ENCODE results near the gene ZFR2.
"Not testable (repeated sequence)": the region's sequence is repeated elsewhere in the genome, so short reads cannot be mapped to it uniquely, and the experiment has no call there.

Gene ZFR2

DNA sequence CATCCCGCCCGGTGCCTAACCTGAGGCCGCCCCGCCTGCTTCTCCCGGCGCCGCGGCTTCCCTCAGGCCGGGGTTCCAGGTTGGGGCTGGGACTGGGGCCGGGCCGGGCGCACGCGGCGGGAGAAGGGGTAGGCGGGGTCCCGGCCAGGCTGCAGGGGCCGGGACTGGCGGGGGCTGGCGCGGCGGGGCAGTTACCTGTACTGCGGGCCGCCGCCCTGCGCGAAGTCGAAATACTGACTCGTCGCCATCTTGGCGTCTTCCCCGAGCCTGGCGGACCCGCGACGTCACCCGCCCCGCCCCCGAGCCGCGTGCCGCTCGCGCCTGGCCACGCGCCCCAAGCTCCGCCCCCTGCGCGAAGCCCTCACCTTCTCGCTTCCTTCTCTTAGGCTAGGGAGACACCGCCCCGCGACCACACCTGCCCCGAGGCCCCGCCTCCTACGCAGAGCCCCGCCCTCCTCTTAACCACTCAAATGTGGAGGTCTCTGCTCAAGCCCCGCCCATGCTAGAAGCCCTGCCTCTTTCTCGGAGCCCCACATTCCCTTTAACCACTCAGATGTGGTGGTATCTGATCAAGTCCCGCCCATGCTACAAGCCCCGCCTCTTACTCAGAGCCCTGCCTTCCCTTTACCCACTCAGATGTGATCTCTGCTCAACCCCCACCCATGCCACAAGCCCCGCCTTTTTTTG lies at the start of gene ZFR2:
Gene ZFR2, minus strand, starts transcription at position 269 of the 687 bp plus-strand sequence. Its CDS starts 21 bp downstream, at position 248.
- DNase-seq = no peak

DNA sequence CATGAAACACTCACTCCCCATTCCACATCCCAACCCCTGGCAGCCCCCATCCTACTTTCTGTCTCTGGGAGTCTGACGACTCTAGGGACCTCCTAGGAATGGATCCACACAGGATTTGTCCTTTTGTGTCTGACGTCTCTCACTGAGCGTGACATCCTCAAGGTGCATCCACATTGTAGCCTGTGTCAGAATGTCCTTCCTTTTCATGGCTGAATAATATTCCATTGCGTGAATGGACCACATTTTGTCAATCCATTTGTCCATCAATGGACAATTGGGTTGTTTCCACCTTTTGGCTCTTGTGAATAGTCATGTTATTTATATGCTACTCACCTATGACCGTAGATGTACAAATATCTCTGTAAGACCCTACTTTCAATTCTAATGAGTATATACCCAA lies 47.2 kb upstream of the ZFR2 start:
- no peak for DNase-seq

DNA sequence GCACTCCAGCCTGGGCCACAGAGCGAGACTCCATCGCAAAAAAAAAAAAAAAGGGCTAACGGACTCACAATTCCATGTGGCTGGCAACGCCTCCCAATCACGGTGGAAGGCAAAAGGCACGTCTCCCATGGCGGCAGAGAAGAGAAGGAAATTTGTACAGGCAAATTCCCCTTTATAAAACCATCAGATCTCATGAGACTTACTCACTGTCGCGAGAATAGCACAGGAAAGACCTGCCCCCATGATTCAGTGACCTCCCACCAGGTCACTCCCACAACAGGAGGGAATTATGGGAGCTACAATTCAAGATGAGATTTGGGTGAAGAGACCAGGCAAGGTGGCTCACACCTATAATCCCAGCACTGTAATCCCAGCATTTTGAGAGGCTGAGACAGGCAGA lies 45.4 kb upstream of the ZFR2 start:
- no peak for DNase-seq

DNA sequence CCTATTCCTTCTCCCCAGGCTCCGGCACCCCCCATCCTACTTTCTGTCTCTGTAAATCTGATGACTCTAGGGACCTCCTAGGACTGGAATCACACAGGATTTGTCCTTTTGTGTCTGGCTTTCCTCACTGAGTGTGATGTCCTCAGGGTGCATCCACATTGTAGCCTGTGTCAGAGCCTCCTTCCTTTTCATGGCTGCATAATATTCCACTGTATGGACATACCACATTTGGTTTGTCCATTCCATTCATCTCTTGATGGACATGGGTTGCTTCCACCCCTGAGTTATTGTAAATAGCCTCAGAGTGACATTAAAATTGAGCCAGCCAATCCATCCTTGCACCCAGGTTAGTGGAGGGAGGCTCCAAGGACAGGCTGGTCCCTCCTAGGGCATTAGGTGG lies 41.3 kb upstream of the ZFR2 start:
- no peak for DNase-seq

DNA sequence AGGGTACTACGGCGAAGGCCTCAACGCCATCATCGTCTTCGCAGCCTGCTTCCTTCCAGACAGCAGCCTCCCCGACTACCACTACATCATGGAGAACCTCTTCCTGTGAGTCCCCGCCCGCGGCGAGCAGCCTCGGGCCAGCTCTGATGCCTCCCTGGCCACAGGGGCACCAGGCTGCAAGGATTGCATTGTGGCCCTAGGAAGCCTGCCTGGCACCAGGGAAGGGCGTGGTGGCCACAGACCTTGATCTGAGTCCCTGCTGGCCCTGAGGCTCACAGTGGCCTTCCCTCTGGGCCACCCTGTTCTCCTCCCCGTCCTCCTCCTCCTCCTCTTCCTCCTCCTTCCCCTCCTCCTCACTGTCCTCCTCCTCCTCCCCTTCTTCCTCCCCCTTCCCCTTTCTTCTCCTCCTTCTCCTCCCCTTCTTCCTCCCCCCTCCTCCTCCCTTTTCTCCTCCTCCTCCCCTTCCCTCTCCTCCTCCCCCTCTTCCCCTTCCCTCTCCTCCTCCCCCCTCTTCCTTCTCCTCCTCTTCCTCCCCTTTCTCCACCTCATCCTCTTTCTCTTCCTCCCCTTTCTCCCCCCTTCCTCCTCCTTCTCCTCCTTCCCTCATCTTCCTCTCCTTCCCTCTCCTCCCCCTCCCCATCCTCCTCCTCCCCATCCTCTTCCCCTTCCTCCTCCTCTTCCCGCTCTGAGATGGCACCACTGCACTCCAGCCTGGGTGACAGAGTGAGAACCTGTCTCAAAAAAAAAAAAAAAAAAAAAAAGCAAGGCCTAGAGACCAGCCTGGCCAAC lies 39.6 kb upstream of the ZFR2 start:
- DNase-seq = no peak

DNA sequence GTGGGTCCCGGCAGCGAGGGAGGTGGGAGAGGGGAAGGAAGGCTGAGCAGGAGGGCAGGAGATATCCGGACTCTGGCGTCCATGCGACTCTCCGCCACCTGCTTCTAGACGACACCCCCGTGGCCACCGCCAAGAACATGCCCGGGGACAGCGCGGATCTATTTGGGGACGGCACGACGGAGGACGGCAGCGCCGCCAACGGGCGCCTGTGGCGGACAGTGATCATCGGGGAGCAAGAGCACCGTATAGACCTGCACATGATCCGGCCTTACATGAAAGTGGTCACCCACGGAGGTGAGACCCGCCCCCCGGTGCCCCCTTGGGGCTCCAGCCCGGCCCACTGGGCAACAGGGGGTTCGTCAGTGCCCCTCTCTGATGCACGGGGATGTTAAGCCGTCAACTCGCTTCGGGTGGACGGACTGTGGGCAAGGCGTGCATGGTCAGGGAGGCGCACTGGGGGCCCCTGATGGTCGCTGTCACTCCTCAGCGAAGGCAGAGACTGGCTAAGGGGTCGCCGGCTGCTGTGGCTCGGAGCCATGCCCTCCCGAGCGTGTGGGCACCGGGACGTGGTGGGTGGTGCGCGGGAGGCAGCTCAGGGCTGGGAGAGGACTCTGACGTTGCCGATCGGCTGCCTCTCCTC lies 38.9 kb upstream of the ZFR2 start:
- no peak for DNase-seq

DNA sequence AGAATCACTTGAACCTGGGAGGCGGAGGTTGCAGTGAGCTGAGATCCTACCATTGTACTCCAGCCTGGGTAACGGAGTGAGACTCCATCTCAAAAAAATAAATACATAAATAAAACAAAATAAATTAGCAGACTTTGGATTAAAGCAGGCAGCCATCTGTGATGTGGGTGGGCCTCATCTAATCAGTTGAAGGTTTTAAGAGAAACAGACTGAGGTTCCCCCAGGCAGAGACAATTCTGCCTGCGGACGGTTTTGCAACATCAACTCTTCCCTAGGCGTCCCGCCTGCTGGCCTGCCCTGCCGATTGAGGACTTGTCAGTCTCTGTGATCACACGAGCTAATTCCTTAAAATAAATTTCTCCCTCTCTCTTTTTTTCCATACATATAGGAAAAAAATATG lies 35.4 kb upstream of the ZFR2 start:
- no peak for DNase-seq

DNA sequence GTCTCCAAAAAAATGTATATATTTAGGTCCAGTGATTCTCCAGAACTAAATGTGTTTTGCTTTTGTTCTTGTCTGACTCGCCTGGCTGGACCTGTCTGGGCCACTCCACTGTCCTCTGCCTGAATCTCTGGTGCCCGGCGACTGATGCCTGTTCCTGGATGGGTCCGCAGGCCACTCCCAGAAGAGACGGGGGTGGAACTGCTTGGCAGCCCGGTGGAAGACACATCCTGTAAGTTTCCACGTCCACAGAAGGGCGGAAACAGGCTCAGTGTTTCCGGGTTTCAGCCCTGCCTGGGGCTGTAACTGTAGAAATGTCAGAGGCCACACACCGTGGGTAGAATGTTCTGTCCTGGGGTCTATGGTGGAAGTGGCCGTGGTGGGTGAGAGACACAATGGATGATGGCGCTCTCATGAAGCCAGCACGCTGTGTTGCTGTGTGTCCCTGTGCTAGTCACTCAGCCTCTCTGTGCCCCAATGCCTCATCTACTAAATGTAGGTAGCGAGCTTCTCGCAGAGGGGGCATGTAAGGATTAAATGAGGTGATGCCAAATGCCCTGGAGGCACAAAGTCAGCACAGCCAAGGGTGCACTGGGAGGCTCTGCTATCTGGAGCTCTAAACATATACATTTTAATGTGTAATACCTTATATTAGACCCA lies 33.6 kb upstream of the ZFR2 start:
- DNase-seq = no peak

DNA sequence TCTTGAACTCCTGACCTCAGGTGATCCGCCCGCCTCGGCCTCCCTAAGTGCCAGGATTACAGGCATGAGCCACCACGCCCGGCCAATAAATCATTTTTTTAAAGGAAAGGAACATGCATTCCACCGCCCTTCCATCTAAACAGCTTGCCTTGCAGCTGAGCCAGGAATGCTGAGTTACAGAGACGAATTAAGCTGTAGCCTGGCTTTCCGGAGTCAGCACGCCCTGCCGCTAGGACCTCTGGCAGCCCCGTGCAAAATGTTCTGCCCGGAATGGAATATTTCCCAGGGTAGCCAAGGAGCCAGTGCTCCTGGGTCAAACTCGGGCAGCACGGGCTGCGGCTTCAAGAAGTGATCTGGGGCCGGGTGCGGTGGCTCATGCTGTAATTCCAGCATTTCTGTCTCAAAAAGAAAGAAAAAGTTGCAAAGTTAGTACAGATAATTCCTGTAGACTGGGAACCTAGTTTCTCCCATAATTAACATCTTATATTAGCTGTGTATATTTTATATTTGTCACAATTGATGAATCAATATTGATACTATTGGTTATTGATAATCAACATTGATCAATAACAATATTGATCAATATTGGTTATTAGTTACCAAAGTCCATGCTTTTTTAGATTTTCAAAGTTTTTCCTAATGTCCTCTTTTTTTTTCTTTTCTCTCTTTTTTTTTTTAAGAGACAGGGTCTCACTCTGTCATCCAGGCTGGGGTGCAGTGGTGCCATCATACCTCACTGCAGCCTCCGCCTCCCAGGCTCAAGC lies 30.9 kb upstream of the ZFR2 start:
- no peak for DNase-seq

DNA sequence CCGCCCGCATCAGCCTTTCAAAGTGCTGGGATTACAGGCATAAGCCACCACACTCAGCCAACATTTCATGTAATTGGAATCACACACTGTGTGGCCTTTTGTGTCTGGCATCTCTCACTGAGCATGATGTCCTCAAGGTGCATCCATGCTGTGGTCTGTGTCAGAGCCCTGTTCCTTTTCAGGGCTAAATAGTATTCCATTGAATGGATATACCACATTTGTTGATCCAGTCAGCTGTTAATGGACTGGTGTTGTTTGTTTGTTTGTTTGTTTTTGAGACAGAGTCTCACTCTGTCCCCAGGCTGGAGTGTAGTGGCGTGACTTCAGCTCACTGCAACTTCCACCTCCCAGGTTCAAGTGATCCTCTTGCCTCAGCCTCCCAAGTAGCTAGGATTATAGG lies 29.6 kb upstream of the ZFR2 start:
- DNase-seq = no peak

DNA sequence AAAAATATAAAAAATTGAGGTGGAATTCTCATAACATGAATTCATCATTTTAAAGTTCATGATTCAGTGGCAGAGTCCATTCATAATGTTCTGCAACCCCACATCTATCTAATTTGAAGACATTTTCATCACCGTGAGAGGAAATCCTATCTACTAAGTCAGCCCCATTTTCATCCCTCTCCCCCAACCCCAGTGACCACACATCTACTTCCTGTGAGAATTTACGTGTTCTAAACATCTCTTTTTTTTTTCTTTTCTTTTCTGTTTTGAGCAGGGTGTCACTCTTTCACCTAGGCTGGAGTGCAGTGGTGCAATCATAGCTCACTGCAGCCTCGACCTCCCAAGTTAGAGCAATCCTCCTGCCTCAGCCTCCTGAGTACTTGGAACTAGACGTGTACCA lies 29.1 kb upstream of the ZFR2 start:
- no peak for DNase-seq

DNA sequence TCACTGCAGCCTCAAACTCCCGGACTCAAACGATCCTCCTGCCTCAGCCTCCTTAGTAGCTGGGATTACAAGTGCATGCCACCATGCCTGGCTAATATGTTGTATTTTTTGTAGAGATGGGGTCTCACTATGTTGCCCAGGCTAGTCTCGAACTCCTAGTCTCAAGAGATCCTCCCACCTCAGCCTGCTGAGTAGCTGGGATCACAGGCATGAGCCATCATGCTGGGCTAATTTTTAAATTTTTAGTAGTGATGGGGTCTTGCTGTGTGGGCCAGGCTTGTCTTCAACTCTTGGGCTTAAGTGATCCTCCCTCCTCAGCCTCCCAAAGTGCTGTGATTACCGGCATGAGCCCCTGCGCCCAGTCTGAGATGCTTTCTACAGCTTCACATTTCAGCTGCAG lies 26.9 kb upstream of the ZFR2 start:
- no peak for DNase-seq

DNA sequence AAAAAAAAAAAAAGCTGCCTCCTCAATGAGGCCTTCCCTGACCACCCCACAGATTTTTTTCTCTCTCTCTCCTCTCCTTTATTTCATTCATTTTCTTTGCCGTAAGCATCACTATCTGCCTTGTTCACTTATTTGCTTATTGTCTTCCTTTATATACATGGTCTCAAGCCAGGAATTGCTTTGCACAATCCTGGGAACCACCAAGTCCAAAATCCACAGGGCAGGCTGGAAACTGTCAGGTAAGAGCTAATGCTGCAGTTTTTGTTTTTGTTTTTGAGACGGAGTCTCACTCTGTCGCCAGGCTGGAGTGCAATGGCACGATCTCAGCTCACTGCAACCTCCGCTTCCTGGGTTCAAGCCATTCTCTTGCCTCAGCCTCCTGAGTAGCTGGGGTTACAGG lies 26.1 kb upstream of the ZFR2 start:
- not testable (repeated sequence) for DNase-seq

DNA sequence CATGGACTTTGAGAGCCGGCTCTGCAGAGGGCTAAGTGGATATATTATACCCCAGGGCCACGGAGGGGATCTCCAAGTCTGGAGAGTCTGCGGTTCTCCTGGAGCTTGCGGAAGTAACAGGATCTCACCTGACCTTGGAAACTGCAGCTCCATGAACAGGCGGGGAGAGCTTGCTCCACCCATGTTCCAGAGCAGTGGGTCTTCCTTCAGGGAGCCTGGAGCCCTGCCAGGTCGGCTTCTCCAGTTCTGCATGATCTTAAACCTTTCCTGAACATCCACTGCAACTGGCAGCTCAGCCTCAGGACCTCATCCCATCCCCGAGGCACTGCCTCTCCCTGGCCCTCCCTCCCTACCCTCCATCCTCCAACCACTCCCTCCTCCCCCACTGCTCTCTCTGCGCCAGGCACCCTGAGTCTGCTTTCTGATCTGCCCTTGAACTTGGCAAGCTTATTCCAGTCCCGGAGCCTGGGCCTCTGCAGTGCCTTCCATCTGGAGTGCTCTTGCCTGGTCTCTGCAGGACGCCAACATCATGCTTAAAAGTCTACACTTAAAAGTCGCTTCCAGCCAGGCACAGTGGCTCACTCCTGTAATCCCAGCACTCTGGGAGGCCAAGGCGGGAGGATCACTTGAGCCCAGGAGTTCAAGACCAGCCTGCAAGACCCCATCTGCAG lies 24.8 kb upstream of the ZFR2 start:
- DNase-seq = no peak

DNA sequence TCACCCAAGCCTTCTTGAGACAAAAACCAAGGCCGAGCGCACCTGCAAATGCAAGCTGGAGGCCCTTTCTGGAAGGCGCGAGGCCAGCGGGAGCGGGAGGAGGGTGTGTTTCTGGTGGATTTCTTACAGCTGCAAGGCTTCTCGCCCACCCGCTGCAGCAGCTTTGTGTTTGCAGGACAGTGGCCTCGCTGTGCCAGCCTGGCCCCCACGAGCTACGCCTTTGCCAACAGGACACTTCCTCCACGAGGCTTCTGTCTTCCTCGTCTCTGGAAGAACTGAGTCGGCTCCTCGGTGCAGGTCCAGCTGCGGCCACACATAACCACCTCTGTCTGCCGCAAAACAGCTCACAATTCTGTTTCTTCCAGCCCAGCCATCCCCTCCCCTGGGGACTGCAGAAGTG lies 21.8 kb upstream of the ZFR2 start:
- no peak for DNase-seq

DNA sequence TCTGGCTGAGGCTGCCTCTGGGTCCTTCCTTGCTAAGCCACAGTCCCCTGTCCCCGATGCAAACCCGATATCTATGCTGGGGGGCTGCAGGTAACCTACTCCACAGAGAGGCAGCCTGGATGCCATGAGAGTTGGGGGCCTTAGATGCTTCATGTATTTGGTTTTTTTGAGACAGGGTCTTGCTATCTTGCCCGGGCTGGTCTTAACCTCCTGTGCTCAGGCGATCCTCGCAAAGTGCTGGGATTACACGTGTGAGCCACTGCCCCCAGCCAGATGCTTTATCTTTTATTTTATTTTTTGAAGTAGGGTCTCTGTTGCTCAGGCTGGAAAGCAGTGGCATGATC lies 13.2 kb upstream of the ZFR2 start:
- no peak for DNase-seq

DNA sequence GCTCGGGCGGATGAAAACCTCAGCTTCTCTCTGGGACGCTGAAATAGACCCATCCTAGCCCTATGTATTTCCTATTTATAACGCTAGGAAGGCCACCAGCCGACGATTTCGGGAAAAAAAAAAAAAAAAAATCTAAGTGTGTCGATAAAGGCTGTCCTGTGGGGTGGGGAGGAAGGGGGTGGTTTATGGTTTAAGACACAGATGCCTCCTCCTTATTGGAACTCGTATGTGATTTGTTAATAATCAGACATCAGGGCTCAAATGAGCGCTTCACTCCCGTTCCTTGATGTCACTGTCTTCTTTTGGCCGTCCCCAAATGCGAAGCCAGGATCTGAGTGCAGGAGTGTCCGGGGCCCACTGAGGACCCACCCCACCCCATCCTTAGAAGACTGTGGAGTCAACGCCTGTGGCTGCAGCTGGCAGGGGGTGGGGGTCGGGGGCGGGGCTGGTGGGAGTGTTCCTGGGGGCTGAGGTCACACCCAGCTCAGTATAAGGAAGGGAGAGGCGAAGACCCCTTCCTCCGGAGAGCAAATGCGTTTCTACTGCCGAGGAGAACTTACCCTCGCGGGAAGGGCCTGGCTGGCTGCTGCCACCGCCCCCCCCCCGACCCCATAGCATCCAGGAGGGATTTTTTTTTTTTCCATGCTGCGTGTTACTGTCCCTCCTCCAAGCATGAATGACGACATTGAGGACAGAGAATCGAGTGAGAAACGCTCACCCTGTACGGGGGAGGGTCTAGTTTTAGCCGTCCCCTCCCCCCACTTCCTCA lies 12.6 kb upstream of the ZFR2 start:
- DNase-seq = no peak

DNA sequence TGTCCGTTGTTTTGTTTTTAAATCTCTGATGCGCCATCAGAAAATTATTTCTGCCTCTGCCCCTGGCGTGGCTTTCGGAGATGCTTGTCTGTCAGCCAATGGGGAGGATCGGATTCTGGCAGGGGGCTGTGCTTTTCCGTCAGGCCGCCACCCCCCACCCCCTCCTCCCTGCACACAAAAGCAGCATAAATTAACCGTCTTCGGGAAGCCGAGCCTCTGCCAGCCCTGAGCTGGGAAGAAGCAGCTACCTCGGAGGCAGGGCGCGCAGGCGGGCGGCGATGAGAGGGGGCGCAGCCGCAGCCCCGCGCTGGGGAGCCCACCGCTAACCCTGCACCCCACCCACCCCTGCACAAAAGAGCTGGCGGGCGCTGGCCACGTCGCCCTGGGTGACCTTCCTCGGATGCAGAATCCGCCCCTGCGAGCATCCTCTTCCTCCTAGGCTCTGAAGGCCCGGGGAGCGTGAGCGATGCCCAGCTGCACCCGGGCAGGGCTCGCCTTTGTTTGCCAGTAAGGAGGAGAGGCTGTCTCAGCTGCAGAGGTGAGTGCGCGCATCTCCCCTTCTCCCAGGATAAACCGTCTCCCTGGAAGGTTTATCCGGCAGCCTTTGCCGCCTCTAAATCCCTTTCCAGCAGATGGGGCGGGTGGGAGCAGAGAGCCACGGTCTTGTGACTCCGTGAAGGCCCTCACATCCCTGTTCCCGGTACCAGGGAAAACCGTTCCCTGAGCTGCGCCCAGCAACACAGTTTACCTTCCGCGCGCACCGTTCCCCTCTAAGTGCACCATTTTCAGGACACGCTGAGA lies 11.8 kb upstream of the ZFR2 start, which contains the start of gene ATCAY:
Gene ATCAY, plus strand, starts transcription at position 215 of the 801 bp plus-strand sequence. CDS start 5,083 bp downstream, outside the sequence.
- no peak for DNase-seq

DNA sequence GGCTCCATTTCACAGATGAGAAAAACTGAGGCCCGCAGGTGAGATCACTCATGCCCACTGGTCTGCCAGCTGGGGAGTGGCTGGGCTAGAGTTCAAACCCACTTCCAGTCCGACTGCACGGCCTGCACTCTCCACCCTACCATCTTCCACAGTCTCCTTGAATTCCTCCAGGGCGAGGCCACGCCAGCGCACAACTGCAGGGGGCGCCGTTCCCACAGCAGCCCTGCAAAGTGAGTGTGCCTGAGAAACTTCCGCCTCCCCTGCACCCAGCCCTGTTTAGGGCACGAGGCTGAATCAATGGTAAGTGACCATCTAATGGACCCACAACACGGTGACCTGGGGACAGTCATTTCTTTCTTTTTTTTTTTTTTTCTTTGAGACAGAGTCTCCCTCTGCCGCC lies 10.8 kb upstream of the ZFR2 start:
- no peak for DNase-seq

DNA sequence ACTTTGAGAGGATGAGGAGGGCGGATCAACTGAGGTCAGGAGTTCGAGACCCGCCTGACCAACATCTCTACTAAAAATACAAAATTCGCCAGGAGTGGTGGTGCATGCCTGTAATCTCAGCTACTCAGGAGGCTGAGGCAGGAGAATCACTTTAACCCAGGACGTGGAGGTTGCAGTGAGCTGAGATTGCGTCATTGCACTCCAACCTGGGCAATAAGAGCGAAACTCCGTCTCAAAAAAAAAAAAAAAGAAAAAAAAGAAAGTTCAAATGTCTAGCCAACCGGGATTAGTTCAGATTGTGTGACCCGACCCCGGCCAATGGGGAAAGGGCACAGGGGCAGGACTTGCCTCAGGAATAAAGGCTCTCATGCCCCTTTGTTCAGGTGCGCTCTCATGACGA lies 5.9 kb upstream of the ZFR2 start:
- not testable (repeated sequence) for DNase-seq

DNA sequence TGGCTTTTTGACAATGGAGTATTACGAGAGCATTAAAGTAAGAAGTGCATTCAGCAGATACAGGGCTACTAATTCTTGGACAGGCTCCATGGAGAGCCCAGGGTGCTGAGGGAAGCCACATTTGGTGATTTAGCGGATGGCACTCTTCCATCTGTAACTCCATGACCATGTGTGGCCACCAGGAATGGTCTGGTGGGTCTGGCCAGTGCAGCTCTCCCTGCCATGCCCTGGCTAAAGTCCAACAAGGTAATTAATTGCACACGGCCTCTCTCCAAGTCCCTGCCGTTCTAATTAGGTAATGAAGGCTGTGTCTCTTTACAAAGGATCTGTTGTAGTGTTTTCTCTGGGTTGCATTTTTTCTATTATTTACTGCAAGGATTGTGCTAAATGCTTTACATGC lies 4.3 kb upstream of the ZFR2 start:
- no peak for DNase-seq
